Measurements from ENCODE around the gene GRM1. TPM values are rescaled to one million over a fixed set of nuclear protein-coding genes. Genes with fewer than 3 reads are reported as not detected.

The GRM1 gene
- polyA plus RNA-seq, 2 of the 4 experiments (the other 2 are of a cell fraction): 0.04 TPM; not detected in 1

GRCh38 chr6:146009338-146009737 lies 19.5 kb upstream of the GRM1 start:
- H3K9me3 ChIP-seq: no peaks in the 10 kb centered on the region
- ATAC-seq (no peak), FAIRE-seq (no peak), DNase-seq (ENCODE audit: low read depth in 1 of 2, low spot score in 1 of 2) (no peak)
- 10% methylated on average over 1 of the region's 1 CpG for WGBS (ENCODE audit: missing lambda C conversion rate)
- no peak overlapping the region for H3K4me2 ChIP-seq
- TF ChIP-seq FOXS1 (CRISPR knock-in tag; IDR thresholded peaks at IDR 0.05) (no peak), POLR2AphosphoS2 (conservative IDR thresholded peaks at IDR 0.05; ENCODE audit: low read length) (no peak), ESRRA (IDR thresholded peaks at IDR 0.05; ENCODE audit: borderline replicate concordance, low read length) (no peak), EP300 (IDR thresholded peaks at IDR 0.05) (no peak), BCL3 (IDR thresholded peaks at IDR 0.05) (no peak), PHF8 (IDR thresholded peaks at IDR 0.05; ENCODE audit: borderline replicate concordance, low read depth) (no peak), KDM1A (IDR thresholded peaks at IDR 0.05; ENCODE audit: low read depth) (no peak)
- ChIA-PET CTCF (no interaction called here), POLR2A (no interaction called here)
- no peak overlapping the region for H3K27ac ChIP-seq
- H3K4me3 ChIP-seq: no peak overlapping the region
- H3K4me1 ChIP-seq: no peaks in the 10 kb centered on the region

- no peak for ATAC-seq
Observed at GRCh38 chr6:146014233-146014632, 14.6 kb upstream of the GRM1 start.

GRCh38 chr6:146017672-146018071 lies 11.2 kb upstream of the GRM1 start:
- no peak for FAIRE-seq
- Histone ChIP-seq H3K9me3 (no peaks in the 10 kb centered on the region), H3K4me2 (no peak overlapping the region), H3K4me1 (no peaks in the 10 kb centered on the region), H3K4me3 (no peak overlapping the region), H3K27ac (no peak overlapping the region)
- DNase-seq (ENCODE audit: low read depth in 1 of 2, low spot score in 1 of 2): no peak
- no peak for TF ChIP-seq MAFK (IDR thresholded peaks at IDR 0.05; ENCODE audit: partially characterized antibody)
- no peak for TF ChIP-seq CEBPB (IDR thresholded peaks at IDR 0.05)
- TF ChIP-seq PBX3 (IDR thresholded peaks at IDR 0.05): no peak
- no peak for TF ChIP-seq HES2 (IDR thresholded peaks at IDR 0.05)
- TF ChIP-seq EHF (CRISPR knock-in tag; IDR thresholded peaks at IDR 0.05): no peak
- TF ChIP-seq BHLHE40 (IDR thresholded peaks at IDR 0.05; ENCODE audit: low read depth, low read length): no peak
- ChIA-PET POLR2A (no interaction called here), CTCF (no interaction called here)
- no peak for ATAC-seq

More at GRCh38 chr6:146014233-146014632, 14.6 kb upstream of the GRM1 start:
- no peak overlapping the region for H3K4me2 ChIP-seq
- CTCF ChIA-PET: no interaction called here
- H3K27ac ChIP-seq: no peak overlapping the region
- FAIRE-seq: no peak
- no peaks in the 10 kb centered on the region for H3K4me1 ChIP-seq
- H3K9me3 ChIP-seq: no peaks in the 10 kb centered on the region
- H3K4me3 ChIP-seq: no peak overlapping the region
- POLR2A ChIA-PET: no interaction called here
- DNase-seq (ENCODE audit: low read depth in 1 of 2, low spot score in 1 of 2): no peak
- TF ChIP-seq NFE2L2 (conservative IDR thresholded peaks at IDR 0.05; ENCODE audit: low read length) (peak; percentile 72), POLR2A (IDR thresholded peaks at IDR 0.05; ENCODE audit: low read length) (no peak), PBX3 (IDR thresholded peaks at IDR 0.05) (no peak), MAFK (IDR thresholded peaks at IDR 0.05; ENCODE audit: partially characterized antibody) (peak; percentile 80)

- POLR2A ChIA-PET: no interaction called here
- no peak overlapping the region for H3K4me3 ChIP-seq
- H3K4me1 ChIP-seq: no peaks in the 10 kb centered on the region
- H3K27ac ChIP-seq: no peak overlapping the region
- ATAC-seq (no peak), DNase-seq (ENCODE audit: low read depth in 1 of 2, low spot score in 1 of 2) (no peak), FAIRE-seq (no peak)
- no peaks in the 10 kb centered on the region for H3K9me3 ChIP-seq
- CTCF ChIA-PET: interaction anchor here (0.7 kb wide), 1 partner anchor 1927 kb away, joined by 4 read pairs; no protein-coding TSS in a partner anchor
- no peak overlapping the region for H3K4me2 ChIP-seq
- TF ChIP-seq NPAS2 (CRISPR knock-in tag; IDR thresholded peaks at IDR 0.05; ENCODE audit: borderline replicate concordance) (no peak), HDAC2 (IDR thresholded peaks at IDR 0.05) (no peak), FOXS1 (CRISPR knock-in tag; IDR thresholded peaks at IDR 0.05) (no peak), ZSCAN20 (CRISPR knock-in tag; IDR thresholded peaks at IDR 0.05) (no peak), MAFK (IDR thresholded peaks at IDR 0.05; ENCODE audit: partially characterized antibody) (no peak), KDM1A (IDR thresholded peaks at IDR 0.05; ENCODE audit: low read depth) (no peak), NR3C1 (IDR thresholded peaks at IDR 0.05) (no peak), HOXB13 (CRISPR knock-in tag; IDR thresholded peaks at IDR 0.05; ENCODE audit: low read depth) (no peak), USF2 (IDR thresholded peaks at IDR 0.05) (no peak), POLR2A (IDR thresholded peaks at IDR 0.05; ENCODE audit: low read length) (no peak), CTCF (IDR thresholded peaks at IDR 0.05) (no peak), CBX8 (IDR thresholded peaks at IDR 0.05) (no peak), JUNB (IDR thresholded peaks at IDR 0.05) (no peak), ELK1 (IDR thresholded peaks at IDR 0.05; ENCODE audit: low read depth, low read length) (no peak), CEBPB (IDR thresholded peaks at IDR 0.05) (no peak)
- WGBS (ENCODE audit: missing lambda C conversion rate): 0% methylated on average over 3 of the region's 3 CpGs
Observed at GRCh38 chr6:146026873-146027272, 2.0 kb upstream of the GRM1 start.

Measured in A549 (cell line).